NAMALWA (cell line): Measurements from ENCODE around the gene DBX1.
A peak's percentile ranks its signal among the peaks of the same experiment; 100 is the strongest.
"Not testable (repeated sequence)": the region's sequence is repeated elsewhere in the genome, so short reads cannot be mapped to it uniquely, and the experiment has no call there.

ENCODE experiments used
- DNase-seq: peaks from one replicate; pipeline ENCODE4 v3.0.0-alpha.2; 2015; ENCODE audit warnings: low spot score

The DBX1 gene

DNA sequence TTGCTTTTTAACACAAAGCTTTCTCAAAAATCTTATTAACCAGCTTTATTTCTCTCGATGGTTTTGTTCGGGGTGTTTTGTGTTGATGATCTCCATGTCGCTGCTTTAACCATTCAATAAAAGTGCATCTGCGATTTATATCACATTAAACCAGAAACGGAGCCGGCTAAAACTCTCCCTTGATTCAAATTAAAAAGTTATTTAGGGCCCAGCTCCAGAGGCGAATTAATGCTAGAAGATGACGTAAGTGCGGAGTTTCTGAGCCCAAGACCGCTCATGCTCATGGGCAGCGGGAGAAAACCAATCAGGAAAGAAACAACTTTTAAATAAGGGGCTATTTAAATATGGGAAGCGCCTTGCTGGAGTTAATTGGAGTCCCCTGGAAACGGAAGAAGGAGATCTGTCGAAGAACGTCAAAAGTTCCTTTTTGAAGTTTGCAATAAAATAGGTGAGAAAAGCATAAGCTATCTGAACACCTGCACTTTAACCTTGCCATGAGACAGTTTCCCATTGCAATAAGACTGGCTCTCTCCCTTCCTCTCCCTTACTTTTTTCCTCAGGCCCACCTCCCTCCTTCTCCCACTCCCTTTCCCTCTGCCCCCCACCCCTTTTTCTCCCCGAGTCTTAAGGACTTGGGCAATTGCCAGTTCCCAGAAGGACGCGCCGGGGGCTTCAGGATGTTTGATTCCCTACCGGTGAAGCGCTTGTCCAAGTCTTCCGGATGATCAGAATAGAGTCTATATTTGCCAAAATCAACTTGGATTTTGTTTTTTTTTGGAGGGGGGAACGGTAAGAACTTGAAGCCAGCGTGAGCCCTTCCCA is 1.9 kb upstream of the DBX1 start:
- DNase-seq, result no peak

DNA sequence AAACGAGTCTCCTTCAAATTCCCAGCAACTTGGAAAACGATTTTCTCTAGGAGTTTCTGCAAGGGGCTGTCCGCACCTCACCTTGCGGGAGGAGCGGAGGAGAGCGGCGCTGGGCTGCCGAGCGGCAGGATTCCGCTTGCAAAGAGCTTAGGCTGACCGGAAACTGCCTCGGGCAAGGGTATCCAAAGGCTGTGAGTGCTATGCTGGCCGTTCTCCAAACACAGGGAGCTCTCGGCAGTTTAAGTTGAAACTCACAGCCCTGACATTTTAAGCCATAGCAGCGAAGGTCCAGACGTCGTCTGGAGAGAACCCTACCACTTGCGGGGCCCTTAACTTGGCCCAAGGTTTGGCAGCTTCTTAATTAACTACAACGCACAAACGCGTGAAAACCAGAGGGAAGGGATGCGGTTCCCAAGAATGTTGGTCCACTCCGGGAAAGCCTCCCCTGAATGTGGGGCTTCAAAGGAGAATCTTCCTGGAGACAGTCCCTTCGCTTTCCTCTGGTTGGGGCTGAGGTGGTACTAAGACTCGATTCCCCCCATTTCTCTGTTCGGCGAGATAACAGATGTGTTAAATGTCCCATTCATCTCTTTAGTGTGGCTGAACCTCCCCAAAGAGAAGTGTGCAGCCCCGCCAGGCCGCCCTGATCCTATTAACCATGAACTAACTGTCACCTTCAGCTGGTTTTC is 1.1 kb upstream of the DBX1 start:
- no peak for DNase-seq

DNA sequence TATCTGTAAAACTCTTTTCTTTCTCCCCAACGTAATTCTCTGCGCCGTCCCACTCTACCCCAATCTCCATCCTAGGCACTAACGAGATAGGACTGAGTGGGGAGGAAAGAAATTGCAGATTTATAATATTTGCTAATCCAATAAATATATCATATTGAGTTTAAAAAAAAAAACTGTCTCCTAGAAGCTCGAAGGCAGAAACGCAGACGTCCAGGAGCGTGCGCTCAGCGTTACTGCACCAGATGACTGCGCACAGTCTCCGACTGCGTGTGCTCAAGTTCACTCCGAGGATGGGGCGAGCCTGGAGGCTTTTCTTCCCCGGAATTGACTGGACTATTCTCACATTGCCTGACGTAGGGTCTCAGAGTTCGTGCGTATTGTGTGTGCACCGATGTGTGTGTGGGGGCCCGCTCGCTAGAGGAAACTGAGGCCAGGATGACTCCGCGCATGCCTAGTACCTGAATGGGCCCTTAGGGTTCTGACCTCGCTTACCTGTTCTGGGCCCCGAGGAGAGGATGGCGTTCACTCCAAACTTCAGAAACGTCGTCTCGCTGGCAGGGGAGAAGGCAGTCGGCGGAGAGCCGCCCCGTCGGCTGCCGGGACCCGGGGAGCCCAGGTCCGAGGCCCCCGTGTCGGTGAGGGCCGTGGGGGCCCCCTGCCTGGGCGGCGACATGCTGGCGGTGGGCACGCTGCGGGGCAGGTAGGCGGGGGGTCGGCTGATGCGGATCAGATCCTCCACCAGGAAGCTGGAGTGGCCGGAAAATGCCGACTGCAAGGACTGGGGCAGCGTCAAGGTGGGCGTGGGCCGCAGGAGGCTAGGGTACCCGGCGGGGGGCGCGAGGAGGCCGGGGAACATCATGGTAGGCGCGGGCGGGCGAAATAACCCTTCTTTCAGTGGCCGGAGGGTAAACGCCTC is 551 bp downstream of the DBX1 start:
- DNase-seq, result no peak

DNA sequence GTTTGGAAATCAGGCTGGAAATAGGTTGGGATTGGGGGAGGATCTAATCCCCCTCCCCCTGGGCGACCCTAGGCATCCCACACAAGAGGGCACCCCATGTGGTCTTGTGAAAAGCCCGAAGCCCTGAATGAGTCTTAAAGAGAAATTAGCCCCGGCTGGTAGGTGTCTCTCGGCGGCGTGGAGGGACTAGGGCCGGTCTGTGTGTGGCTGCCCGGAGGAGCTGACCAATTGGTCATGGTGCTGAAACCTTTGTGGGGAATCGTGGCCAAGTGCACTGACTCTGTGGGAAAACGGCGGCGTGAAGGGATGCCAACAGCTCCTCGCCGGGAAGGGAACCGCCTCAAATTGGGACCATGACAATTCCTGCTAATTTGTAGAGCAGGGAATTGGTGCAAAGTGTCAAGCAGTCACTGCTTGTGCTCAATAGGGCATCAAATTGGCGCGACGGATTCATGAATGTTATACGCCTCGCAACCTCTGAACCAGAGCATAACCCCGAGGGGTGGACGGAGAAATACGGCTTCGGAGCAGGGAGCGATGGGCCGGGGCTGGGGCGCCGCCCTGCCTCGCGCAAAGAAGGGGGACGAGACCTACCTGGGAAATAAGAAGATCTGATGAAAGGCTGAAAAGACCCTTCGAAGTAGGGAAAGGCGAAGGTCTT is 1.5 kb downstream of the DBX1 start:
- no peak for DNase-seq

DNA sequence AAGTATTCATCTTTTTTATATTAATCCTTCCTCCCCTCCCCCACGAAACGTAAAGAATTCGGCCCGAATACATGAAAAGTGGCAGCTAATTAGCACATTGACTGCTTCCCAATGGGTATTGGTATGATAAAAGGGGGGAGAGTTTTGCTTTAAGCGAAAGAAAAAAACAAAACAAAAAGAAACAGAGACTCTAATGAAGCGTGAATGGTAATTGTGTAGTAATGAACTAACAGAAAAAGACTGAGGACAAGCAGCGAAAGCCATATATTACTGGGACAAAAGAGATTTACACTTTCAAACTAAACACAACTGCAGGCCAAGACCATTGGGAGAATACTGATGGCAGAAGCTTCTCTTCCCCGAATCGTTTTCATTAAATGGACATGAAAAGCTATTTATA is 2.5 kb downstream of the DBX1 start:
- DNase-seq, result no peak

DNA sequence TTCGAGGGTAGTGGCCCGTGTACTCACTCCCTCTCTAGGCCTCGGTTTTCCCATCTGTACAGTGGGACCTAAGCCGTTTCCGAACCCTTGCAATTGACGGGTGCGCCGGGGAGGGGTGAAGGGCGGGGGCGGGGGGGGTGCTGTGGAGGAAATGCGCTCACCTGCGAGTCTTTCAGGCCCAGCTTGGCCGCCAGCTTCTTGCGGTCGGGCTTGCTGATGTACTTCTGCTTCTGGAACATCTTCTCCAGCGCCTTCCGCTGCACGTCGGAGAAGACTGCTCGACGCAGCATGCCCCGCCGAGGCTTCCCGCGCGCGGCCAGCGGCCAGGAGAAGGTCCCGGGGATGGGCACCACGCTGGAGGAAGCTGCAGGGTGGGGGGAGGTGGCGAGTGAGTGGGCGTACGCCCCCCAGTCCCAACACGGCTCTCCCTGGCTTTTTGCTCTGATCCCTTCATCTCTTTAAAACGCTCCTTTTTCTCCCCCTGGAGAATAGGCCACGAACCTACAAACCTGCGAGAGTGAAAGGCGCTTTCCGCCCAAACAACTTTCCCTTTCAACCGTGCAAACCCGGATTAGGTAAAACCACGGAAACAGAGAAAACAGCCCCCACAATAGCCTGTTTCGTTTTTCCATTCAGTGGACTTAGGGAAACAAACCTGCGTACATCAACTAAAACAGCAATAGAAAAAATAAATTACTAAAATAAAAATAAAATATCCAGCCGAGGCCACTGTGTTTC is 3.2 kb downstream of the DBX1 start:
- no peak for DNase-seq

DNA sequence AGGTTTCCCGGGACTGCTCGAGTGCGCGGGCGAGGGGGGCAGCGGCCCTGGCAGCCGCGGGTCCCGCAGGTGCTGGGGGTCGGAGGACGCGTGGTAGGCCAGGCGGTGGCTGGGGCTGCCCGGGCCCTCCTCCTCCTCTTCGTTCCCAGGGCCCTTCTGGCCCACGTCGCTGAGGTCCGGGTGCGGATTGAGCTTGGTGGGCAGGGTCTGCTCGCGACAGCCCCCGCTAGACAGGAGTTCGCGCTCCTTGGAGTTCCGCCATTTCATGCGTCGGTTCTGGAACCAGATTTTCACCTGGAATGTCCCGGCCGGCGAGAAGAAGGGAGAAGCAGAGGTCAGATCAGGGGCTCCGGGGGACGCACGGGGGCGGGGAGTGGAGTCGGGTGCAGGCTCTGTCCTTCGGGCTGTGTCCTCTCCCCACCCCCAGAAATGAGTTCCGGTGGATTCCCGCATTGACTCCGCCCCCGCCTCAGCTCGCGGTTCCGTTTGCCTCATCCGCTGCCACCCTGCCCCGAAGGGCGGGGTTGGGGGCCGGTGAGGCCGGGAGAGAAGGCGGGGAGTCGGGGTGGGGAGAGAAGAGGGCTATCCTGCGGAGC is 3.9 kb downstream of the DBX1 start:
- DNase-seq, result no peak

DNA sequence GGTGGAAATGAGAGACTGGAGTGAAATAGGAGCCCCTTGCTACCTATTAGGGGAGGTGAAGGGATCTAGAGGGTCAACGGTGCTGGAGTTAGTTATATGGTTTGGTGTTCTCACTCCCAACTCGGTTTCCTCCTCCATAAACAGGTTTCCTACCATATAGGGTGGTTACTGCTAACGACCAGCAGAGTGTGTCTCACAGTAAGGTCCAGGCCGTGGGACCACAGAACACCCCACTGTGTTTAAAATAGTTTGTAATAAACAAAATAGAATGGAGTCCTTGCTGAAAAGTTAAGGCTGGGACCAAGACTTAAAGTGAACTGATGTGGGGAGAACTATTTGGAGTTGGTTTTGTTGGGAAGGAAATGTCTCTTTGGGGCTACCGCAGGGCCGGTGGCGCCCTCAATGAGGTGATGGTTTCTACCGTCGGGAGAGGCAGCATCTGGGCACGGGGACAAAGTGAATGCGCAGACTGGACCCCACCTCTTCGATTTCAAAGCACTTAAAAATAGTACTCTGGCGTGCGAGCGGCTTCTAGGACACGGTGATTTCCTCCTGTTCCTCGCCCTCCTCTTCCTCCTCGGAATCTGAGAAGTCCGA is 4.5 kb downstream of the DBX1 start:
- no peak for DNase-seq

DNA sequence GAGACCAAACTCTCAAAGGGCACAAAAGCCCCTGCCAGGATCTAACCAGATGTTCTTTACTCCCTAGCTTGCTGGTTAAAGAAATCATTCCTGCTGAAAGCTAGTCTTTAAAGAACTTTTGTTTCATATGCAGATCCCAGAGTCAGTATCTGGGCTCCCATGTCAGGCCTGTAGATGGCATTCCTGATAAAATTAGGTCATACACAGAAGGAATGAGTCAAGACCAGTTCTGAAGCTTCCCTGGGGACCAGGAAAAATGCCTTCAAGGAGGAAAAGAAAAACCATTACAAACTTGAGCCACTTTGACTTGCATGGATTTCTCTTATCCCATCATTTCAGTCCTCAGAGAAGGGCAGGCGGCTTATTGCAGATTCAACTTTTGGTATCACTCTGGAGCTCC is 5.9 kb downstream of the DBX1 start:
- DNase-seq, result no peak

DNA sequence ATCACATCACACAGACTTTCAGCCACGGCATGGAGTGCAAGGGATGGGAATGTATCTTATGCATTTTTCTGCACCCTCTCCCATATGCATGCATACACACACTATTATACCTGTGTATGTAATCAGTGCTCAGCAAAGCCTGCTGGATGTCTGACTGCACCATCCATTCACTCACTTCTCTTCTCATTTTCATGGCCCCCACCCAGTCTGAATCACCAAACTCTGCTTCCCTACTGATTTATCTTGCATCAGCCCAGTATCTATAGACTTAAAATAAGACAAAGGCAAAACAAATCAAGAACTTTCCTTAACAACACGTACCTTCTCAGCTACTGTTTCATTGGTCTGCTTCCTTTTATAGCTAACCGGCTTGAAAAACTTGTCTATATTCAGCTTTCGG is 21.6 kb downstream of the DBX1 start:
- DNase-seq, result no peak

DNA sequence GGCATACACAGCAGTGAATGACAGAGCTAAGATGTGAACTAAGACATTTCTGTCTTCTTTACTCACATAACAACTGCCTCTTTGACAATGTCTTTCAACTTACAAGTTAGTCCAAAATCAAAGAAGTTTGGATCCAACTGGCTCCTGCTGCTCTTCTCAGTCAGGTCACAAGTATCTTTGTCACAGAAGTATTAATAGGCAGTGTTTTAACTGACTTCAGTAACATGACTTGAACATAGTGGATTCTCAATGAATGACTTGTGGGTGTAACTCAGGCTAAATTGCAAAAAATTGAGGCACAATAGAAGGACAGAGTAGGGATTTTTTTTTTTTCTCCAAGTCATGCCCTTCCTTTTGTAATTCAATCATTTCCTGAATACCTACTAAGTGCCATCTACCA is 22.6 kb downstream of the DBX1 start:
- DNase-seq, result no peak

DNA sequence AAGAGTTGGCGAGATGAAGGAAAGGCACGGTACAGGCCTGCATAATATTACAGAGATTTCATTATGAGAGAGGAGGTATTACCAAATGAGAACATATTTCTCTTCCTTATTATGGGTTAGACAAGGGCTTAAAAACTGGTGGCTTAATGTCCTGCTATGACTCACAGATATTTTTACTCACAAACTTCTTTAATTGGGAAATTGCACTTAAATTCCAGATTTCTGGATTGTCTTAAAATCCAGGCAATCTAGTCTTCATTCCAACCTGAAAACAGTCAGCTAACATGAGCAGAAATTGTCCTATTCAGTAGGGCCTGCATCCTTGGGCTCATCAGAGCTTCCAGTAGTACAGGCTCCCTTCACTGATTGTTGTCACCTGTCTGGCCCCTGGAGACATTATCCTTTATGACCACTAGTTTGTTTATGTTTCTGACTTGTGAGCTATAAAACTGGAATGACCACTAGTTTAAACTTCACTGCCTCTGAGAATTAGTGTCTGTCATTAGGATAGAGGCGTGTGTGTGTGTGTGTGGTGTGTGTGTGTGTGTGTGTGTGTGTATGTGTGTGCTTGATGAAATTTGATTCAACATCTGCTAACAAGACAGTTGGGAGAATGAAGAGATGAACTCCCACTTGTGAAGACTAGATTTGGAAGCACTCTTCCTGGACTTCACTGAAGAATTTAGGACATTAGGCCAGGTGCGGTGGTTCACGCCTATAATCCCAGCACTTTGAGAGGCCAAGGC is 25.1 kb downstream of the DBX1 start:
- no peak for DNase-seq

DNA sequence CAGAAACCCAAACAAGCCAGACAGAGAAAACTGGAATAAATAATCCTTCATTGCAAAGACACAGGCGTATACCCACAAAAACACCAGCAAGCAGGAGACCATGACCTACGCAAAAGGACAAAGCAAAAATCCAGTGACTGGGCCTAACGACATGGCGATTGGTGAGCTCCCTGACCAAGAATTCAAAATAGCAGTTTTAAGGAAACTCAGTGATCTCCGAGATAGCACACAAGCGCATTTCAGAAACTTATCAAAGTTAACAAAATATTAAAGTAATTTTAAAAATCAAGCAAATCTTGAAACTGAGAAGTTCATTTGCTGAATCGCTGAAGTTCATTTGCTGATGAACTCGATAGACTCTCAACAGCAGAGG is 27.6 kb downstream of the DBX1 start:
- DNase-seq, result no peak

DNA sequence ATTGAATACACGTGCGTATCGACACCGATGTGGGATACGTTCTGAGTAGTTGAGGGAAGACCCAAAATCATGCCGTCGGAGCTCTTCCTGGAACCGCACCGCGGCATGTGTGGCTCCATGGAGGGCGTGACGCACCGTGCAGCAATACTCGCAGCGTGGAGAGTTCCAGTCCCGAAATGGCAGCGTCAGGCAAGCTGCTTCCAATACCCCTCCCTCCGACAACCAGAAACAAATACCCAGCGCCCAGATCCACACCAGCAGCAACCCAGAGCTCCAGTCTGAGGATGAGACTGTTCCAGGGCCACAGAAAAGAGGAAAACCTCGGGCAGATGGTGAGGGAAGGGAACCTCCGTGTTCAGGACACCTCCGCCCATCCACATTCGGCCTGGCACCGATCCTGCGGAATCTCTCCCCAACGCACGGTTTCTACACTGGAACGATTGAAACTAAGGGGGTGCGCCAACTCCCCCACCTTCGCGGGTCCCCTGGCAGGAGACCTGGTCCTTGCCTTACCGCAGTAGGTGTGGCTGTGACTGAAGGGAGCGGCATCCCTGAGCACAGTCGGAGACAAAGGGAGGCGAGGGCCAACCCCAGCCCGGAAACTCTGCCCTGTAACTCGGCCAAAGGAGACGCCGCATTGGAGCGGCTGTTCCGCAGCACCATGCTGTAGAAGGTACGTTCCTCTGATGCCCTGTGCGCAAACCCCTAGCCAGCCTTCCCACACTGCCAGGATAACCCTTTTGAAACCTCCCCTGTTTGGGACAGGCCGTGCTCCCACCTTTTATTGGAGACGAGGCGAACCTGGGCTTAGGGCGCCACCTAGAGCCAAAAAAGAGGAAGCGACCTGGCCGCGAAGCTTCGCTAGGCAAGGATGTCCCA is 28.2 kb downstream of the DBX1 start:
- DNase-seq, result peak; percentile 39

DNA sequence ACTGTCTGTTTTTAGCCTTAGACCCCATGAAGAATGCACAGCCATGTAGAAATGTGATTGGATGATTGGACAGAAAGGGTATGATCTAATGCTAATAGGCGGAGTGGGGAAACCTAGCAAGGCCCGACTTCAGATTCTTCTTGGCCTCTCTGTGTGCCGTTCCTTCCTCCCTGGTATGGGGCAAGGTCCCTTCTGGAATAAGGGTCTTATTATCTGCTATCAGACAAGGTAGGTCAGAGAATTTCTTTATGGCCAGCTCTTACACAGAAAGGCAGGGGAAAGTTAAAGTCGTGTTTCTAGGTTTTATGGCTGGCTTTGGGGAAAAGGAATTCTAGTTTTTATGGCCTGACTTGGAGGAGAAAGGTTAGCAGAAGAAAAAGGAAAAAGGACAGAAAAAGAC is 30.6 kb downstream of the DBX1 start:
- DNase-seq, result no peak

DNA sequence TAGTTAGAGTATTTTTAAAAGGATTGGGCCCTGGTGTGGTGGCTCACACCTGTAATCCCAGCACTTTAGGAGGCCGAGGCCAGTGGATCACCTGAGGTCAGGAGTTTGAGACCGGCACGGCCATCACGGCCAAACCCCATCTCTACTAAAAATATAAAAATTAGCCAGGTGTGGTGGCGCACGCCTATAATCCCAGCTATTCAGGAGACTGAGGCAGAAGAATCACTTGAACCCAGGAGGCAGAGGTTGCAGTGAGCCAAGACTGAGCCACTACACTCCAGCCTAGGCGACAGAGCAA is 31.8 kb downstream of the DBX1 start:
- not testable (repeated sequence) for DNase-seq

DNA sequence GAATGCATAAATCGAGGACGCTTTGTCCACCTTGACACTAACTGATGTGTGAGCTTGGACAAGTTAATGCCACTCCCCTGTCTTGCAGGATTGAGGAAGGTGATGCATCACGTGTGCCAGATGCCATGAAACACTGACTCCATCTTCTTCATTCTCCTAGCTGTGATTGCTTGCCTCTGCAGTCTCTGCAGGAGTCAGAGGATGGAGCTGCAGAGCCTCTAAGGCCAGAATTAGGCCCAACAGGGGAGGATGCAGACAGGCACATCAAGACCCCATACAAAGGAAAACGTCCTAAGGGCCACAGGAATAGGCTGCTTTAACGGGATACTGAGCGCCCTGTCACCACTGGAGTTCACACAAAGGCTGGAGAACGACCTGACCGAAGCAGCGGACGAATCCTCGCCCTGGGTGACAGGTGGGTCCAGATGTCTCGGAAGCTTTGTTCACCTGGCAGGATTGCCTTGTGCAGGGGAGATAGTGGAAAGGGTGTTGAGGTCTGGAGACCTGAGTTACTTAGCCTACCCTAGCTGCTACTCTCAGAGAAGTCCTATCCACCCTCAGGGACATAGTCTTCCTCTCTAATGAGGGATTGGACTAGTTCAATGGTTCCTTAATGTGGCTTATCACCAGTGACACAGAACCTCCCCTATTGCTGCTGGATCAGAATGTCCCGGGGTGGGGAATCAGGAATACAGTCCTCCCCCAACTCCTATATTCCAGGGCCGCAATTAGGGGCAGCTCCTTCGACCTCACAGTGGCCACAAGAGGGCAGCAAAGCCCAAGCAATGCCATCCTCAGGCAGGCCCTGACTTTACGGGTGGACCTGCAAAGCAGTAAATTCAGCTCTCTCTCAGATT is 32.4 kb downstream of the DBX1 start:
- DNase-seq, result peak; percentile 72

DNA sequence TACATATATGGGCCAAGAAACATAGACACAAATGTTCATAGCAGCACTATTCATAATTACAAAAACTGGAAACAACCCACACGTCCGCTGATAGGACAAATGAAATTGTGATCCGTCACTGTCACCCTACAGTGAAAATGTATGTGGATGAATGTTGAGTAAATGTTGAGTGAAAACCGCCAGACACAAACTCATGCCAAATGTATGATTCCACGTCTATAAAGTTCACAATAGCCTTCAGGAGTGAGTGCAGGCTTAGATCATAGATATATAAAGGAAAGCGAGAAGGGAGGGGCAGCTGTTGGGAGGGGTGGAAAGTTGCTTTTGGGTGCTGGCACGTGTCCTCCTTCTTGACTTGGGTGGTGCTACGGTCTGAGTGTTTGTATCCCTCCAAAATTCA is 33.6 kb downstream of the DBX1 start:
- DNase-seq, result no peak
